Parathyroid adenoma (tissue), 2 donors: ENCODE measurements around the gene VGF.

Experiments used
- H2AFZ ChIP-seq: fragments of 300-600 bp; sonication (generic); one replicate; pipeline ENCODE4 v1.7.0; 2017; ENCODE audit warnings: antibody characterized with exemption, mild to moderate bottlenecking
- H3K27ac ChIP-seq: fragments of 300-600 bp; sonication (generic); one replicate; pipeline ENCODE4 v1.7.0; 2017
- H3K27me3 ChIP-seq: fragments of 300-600 bp; sonication (generic); one replicate; pipeline ENCODE4 v1.7.0; 2017; ENCODE audit warnings: low read length; ENCODE audit not compliant: control insufficient read depth, insufficient read depth
- H3K36me3 ChIP-seq: fragments of 300-600 bp; sonication (generic); one replicate; pipeline ENCODE4 v1.7.0; 2017; ENCODE audit warnings: low read length; ENCODE audit not compliant: control insufficient read depth, insufficient read depth
- H3K4me1 ChIP-seq: fragments of 300-600 bp; sonication (generic); one replicate; pipeline ENCODE4 v1.7.0; 2017; ENCODE audit warnings: control low read depth
- H3K4me2 ChIP-seq: fragments of 300-600 bp; sonication (generic); one replicate; pipeline ENCODE4 v1.7.0; 2017; ENCODE audit warnings: low read length
- H3K4me3 ChIP-seq: fragments of 300-600 bp; sonication (generic); one replicate; pipeline ENCODE4 v1.7.0; 2017; ENCODE audit warnings: low read depth, low read length
- H3K79me2 ChIP-seq: fragments of 300-600 bp; sonication (generic); one replicate; pipeline ENCODE4 v1.7.0; 2017; ENCODE audit warnings: control low read depth
- H3K9ac ChIP-seq: fragments of 300-600 bp; sonication (generic); one replicate; pipeline ENCODE4 v1.7.0; 2017; ENCODE audit warnings: mild to moderate bottlenecking
- H3K9me3 ChIP-seq: fragments of 300-600 bp; sonication (generic); one replicate; pipeline ENCODE4 v1.7.0; 2017; ENCODE audit warnings: low read length; ENCODE audit not compliant: control insufficient read depth
- TF ChIP-seq, protein P1 (sequence below): fragments of 300-600 bp; sonication (generic); IDR thresholded peaks from one replicate; pipeline ENCODE4 v1.7.0; 2017; ENCODE audit warnings: antibody characterized with exemption, mild to moderate bottlenecking
- donor health status: primary hyperparathyroidism.

The VGF gene

DNA sequence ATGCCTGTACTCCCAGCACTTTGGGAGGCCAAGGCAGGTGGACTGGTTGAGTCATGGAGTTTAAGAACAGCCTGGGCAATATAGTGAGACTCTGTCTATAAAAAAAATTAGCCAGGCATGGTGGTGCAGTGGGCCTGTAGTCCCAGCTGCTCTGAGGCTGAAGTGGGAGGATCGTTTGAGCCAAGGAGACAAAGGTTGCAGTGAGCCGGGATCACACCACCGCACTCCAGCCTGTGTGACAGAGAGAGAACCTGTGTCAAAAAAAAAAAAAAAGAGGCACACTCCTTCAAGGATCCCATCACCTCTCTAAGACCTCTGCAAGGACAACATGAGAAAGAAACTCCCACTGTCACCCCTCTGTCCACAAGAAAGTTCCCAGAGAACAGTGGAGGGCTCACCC, 10.3 kb upstream of the VGF start:
- H3K27me3 ChIP-seq = peaks cover 32% of the 10 kb centered on the region

DNA sequence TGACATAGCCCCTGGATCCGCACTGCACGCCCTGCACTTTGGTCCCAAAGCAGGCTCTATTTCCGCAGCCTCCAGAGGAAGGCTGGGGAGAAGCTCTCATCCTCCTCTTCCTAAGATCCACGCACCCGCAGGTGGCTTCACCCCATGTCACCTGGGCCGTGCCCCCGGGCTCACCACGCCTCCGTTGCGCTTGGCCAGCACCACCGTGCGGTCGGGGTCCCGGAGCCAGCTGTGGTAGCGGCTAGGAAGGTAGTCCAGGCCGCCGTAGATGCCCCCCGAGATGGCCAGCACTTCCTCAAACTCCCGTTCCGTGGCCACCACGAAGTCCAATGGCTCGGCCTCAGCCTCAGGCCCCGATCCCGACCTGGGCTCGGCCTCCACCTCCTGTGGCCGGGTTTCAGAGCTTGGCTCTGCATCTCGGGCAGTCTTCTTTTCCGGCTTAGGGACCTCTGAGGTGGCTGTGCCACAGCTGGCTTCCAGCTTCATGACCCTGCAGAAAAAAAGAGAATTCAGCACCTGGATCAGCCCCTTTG, 9.0 kb upstream of the VGF start:
- H3K4me2 ChIP-seq = no peak overlapping the region
- H3K4me3 ChIP-seq = no peak overlapping the region
- TF ChIP-seq, protein P1, sequence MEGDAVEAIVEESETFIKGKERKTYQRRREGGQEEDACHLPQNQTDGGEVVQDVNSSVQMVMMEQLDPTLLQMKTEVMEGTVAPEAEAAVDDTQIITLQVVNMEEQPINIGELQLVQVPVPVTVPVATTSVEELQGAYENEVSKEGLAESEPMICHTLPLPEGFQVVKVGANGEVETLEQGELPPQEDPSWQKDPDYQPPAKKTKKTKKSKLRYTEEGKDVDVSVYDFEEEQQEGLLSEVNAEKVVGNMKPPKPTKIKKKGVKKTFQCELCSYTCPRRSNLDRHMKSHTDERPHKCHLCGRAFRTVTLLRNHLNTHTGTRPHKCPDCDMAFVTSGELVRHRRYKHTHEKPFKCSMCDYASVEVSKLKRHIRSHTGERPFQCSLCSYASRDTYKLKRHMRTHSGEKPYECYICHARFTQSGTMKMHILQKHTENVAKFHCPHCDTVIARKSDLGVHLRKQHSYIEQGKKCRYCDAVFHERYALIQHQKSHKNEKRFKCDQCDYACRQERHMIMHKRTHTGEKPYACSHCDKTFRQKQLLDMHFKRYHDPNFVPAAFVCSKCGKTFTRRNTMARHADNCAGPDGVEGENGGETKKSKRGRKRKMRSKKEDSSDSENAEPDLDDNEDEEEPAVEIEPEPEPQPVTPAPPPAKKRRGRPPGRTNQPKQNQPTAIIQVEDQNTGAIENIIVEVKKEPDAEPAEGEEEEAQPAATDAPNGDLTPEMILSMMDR = no peak
- H3K79me2 ChIP-seq = no peaks in the 10 kb centered on the region
- H2AFZ ChIP-seq = no peak overlapping the region
- no peak overlapping the region for H3K9ac ChIP-seq
- H3K9me3 ChIP-seq = no peaks in the 10 kb centered on the region
- H3K36me3 ChIP-seq = no peaks in the 10 kb centered on the region
- H3K4me1 ChIP-seq = peaks cover 12% of the 10 kb centered on the region
- H3K27ac ChIP-seq = no peak overlapping the region
- peaks cover 34% of the 10 kb centered on the region for H3K27me3 ChIP-seq

More for the DNA sequence above, 10.3 kb upstream of the VGF start:
- Histone ChIP-seq H3K4me2 (no peak overlapping the region), H3K27ac (no peak overlapping the region), H2AFZ (no peak overlapping the region), H3K79me2 (no peaks in the 10 kb centered on the region), H3K36me3 (no peaks in the 10 kb centered on the region), H3K9me3 (no peaks in the 10 kb centered on the region), H3K9ac (no peak overlapping the region), H3K4me3 (no peak overlapping the region), H3K4me1 (peaks cover 9% of the 10 kb centered on the region)
- TF ChIP-seq, protein P1 = no peak

DNA sequence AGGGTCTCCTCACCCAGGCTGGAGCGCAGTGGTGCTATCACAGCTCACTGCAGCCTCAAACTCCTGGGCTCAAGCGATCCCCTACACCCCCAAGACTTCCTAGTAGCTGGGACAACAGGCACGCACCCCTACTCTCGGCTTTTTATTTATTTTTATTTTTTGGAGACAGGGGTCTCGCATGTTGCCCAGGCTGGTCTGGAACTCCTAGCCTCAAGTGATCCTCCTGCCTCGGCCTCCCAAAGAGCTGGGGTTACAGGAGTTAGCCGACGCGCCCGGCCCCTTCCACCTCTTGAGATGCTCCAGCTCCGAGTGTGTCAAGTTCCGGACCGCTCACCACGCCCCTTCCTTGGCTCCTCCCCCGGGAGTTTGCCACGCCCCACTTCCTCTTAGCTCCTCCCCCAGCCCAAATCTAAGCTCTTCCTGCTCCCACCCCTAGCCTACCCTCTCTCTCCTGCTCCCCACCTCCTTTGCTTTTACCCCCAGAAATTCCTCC, 8.4 kb upstream of the VGF start:
- Histone ChIP-seq H3K9ac (no peak overlapping the region), H3K9me3 (no peaks in the 10 kb centered on the region), H3K4me1 (peaks cover 12% of the 10 kb centered on the region), H3K79me2 (no peaks in the 10 kb centered on the region), H3K4me3 (no peak overlapping the region), H3K27me3 (peaks cover 34% of the 10 kb centered on the region), H3K27ac (no peak overlapping the region), H2AFZ (peak overlapping the region; percentile 36), H3K4me2 (no peak overlapping the region), H3K36me3 (no peaks in the 10 kb centered on the region)
- TF ChIP-seq, protein P1 = no peak

DNA sequence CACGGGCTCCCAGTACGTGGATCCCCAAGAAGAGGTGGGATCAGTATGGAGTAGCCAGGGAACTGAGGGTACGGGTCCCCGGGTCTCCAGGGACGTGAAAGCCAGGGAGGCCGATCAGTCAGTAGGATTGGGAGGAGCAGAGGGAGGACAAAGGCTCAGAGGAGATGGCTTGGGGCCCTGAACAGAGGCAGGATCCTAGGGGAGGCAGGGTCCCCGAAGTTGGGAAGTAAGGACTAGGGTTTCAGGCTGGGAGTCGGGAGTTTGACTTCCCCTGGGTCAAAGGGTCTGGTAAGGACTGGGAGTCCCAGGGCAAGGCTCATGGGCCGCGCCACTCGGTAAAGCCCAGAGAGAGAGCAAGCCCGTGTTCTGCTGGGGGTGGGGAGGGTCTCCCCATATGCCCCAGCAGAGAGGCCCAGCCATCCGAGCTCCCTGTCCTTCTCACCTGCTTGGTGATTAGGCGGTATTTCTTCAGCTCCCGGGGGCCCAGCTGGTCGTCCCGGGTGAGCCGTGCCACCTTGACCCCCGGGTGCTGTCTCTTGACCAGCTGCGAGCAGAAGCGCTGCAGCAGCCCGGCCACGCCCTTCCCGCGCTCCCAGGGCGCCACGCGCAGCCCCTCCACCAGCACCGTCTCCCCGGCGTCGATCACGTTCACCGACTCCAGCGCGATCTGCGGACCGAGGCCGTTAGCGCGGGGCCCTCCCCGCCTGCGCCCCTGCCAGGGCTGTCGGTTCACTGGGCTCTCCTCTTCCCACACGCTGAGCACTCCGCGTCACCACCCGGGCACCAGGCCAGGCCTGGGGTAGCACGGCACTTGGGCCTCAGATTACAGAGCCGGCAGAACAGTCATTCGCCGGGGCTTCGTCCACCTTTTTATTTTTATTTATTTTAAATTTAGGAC, 7.7 kb upstream of the VGF start:
- Histone ChIP-seq H3K4me3 (no peak overlapping the region), H3K79me2 (no peaks in the 10 kb centered on the region), H3K27ac (no peak overlapping the region), H3K4me1 (peaks cover 12% of the 10 kb centered on the region), H3K9me3 (no peaks in the 10 kb centered on the region), H2AFZ (peak overlapping the region; percentile 36), H3K4me2 (peak overlapping the region; percentile 18), H3K36me3 (no peaks in the 10 kb centered on the region), H3K9ac (no peak overlapping the region), H3K27me3 (peaks cover 34% of the 10 kb centered on the region)
- TF ChIP-seq, protein P1 = no peak
